B cell (primary cell): ENCODE results near the gene DHX8. TPM values are rescaled to one million over a fixed set of nuclear protein-coding genes. Genes with fewer than 3 reads are reported as not detected.
"Not testable (repeated sequence)": the region's sequence is repeated elsewhere in the genome, so short reads cannot be mapped to it uniquely, and the experiment has no call there.

ENCODE experiments used
- ATAC-seq: fragments of 200-7000 bp; cut with Tn5 transposase; one replicate; pipeline ENCODE4 v1.10.0; 2021; ENCODE audit warnings: low read depth, mild to moderate bottlenecking, moderate number of reproducible peaks, moderate library complexity
- CTCF ChIA-PET: fragments of 350-600 bp; sonication (Branson Sonifier 250); formaldehyde crosslinking; loops from one replicate; lab custom pipeline; 2021; ENCODE audit warnings: antibody characterized with exemption, inconsistent platforms; lab: Charles Lee
- POLR2A ChIA-PET: fragments of 350-600 bp; sonication (Branson Sonifier 250); formaldehyde crosslinking; loops from one replicate; lab custom pipeline; 2021; ENCODE audit warnings: antibody characterized with exemption; lab: Charles Lee
- DNase-seq: peaks from one replicate; pipeline ENCODE4 v3.0.0; 2013
- H2AFZ ChIP-seq: 2 replicates; pipeline ENCODE4 v1.6.1; 2012; ENCODE audit warnings: mild to moderate bottlenecking, low read depth, low read length; ENCODE audit not compliant: insufficient read depth, poor library complexity, severe bottlenecking
- H3K27ac ChIP-seq, 2 donors: 1 replicate in 1 of 2; 2 replicates in 1 of 2; pipeline ENCODE4 v1.5.1; 2012 to 2013; ENCODE audit warnings: low read length in 2 of 2, mild to moderate bottlenecking in 2 of 2, moderate library complexity in 1 of 2
- H3K27me3 ChIP-seq, 4 experiments: fragments of 200-600 bp in 1 of 4; sonication (generic) in 1 of 4; replicated peaks in 1 of 4; 1 replicate in 2 of 4; 2 replicates in 2 of 4; pipeline versions ENCODE4 v1.6.1 to v1.7.0; 2013 to 2016; ENCODE audit warnings: low read length in 3 of 4, mild to moderate bottlenecking in 2 of 4, mixed read lengths in 1 of 4, moderate library complexity in 1 of 4; ENCODE audit not compliant: insufficient read depth in 4 of 4, control insufficient read depth in 3 of 4; ENCODE audit errors: control extremely low read depth in 1 of 4
- H3K36me3 ChIP-seq, 2 experiments: replicated peaks in 1 of 2; 1 replicate in 1 of 2; 2 replicates in 1 of 2; pipeline versions ENCODE4 v1.6.1 to v1.7.1; 2013; ENCODE audit warnings: low read length in 1 of 2; ENCODE audit not compliant: insufficient read depth in 2 of 2, control insufficient read depth in 1 of 2; ENCODE audit errors: control extremely low read depth in 1 of 2, extremely low read depth in 1 of 2
- H3K4me1 ChIP-seq, 2 donors: fragments of 200-600 bp in 1 of 2; sonication (generic) in 1 of 2; 1 replicate in 1 of 2; 2 replicates in 1 of 2; pipeline versions ENCODE4 v1.5.1 to v1.6.1; 2013 to 2017; ENCODE audit warnings: low read length in 2 of 2; ENCODE audit not compliant: control insufficient read depth in 2 of 2, insufficient read depth in 2 of 2
- H3K4me2 ChIP-seq: replicated peaks from 2 replicates; pipeline ENCODE3; 2012; ENCODE audit warnings: mild to moderate bottlenecking, low read depth, low read length; ENCODE audit not compliant: poor library complexity, severe bottlenecking
- H3K4me3 ChIP-seq, 5 experiments: fragments of 200-600 bp in 1 of 5; sonication (generic) in 1 of 5; 1 replicate in 3 of 5; 2 replicates in 2 of 5; pipeline versions ENCODE4 v1.5.1 to v1.7.0; 2011 to 2016; ENCODE audit warnings: low read length in 4 of 5, mild to moderate bottlenecking in 4 of 5, low read depth in 2 of 5, control low read depth in 1 of 5, moderate library complexity in 1 of 5; ENCODE audit not compliant: insufficient read depth in 1 of 5; ENCODE audit errors: control extremely low read depth in 1 of 5, extremely low read depth in 1 of 5
- H3K79me2 ChIP-seq: fragments of 200-600 bp; sonication (generic); one replicate; pipeline ENCODE4 v1.6.0; 2016; ENCODE audit warnings: low read length; ENCODE audit not compliant: control insufficient read depth, insufficient read depth
- H3K9ac ChIP-seq: fragments of 200-600 bp; sonication (generic); 2 replicates; pipeline ENCODE4 v1.6.1; 2017; ENCODE audit warnings: mild to moderate bottlenecking, low read length, moderate library complexity
- H3K9me3 ChIP-seq, 3 donors: one replicate each; pipeline versions ENCODE4 v1.6.1 to v1.7.1; 2013; ENCODE audit warnings: low read length in 2 of 3; ENCODE audit not compliant: control insufficient read depth in 2 of 3, insufficient read depth in 1 of 3; ENCODE audit errors: control extremely low read depth in 1 of 3
- H4K20me1 ChIP-seq: 2 replicates; pipeline ENCODE4 v1.6.0; 2012; ENCODE audit warnings: mild to moderate bottlenecking, low read length; ENCODE audit not compliant: insufficient read depth, control insufficient read depth, poor library complexity, severe bottlenecking
- H3K27ac Mint-ChIP-seq: one replicate; pipeline ENCODE4 v1.8.0; 2021; ENCODE audit warnings: mixed read lengths
- H3K27me3 Mint-ChIP-seq: one replicate; pipeline ENCODE4 v1.8.0; 2021; ENCODE audit warnings: mixed read lengths
- H3K4me1 Mint-ChIP-seq: one replicate; pipeline ENCODE4 v1.8.0; 2021; ENCODE audit warnings: mixed read lengths
- H3K4me3 Mint-ChIP-seq: one replicate; pipeline ENCODE4 v1.8.0; 2021; ENCODE audit warnings: mixed read lengths
- H3K9me3 Mint-ChIP-seq: one replicate; pipeline ENCODE4 v1.8.0; 2022; ENCODE audit warnings: mixed read lengths; ENCODE audit not compliant: insufficient read depth
- CTCF ChIP-seq: fragments of 200-600 bp; IDR thresholded peaks from one replicate; pipeline ENCODE4 v1.8.0; 2022; ENCODE audit warnings: antibody characterized with exemption, mild to moderate bottlenecking
- EZH2 ChIP-seq: IDR thresholded peaks from 2 replicates; pipeline ENCODE4 v1.6.1; 2012; ENCODE audit warnings: borderline replicate concordance, low read depth, mild to moderate bottlenecking, moderate library complexity, low read length; ENCODE audit not compliant: insufficient read depth, poor library complexity, severe bottlenecking
- WGBS: methylation state at CpG from one replicate; pipeline ENCODE4 v1.1.5; 2013; ENCODE audit warnings: missing lambda C conversion rate; ENCODE audit not compliant: insufficient coverage; 5-methylcytosine and 5-hydroxymethylcytosine counted together
- intact Hi-C: fragments of 100-400 bp; cut with micrococcal nuclease; formaldehyde crosslinking; loops from one replicate; pipeline ENCODE4 v1.10.0; 2022
- polyA plus RNA-seq: library from polyadenylated mRNA; depleted of rRNA; stranded (reverse); fragments of >200 nt; gene quantifications from 2 replicates; pipeline ENCODE4 v1.2.3, GENCODE V29; 2012
- total RNA-seq, 2 donors: library from RNA; stranded (reverse); fragments of 120-200 nt in 1 of 2; gene quantifications; 1 replicate in 1 of 2; 2 replicates in 1 of 2; pipeline versions ENCODE4 v1.2.3 to v1.2.4, GENCODE V29; 2013 to 2022

Gene DHX8
- total and polyA plus RNA-seq, 2 donors (not counting 1 experiment from before 2014, with no cell fraction given) = 17.9 to 63.3 TPM

- Histone ChIP-seq H3K4me2 (no peak overlapping the region), H3K27me3 (no peaks in the 10 kb centered on the region), H3K79me2 (no peaks in the 10 kb centered on the region), H3K9ac (no peak overlapping the region), H3K36me3 (no peaks in the 10 kb centered on the region), H3K27ac (no peak overlapping the region), H4K20me1 (no peaks in the 10 kb centered on the region), H3K4me1 (no peaks in the 10 kb centered on the region), H3K4me3 (no peak overlapping the region), H2AFZ (no peak overlapping the region), H3K9me3 (no peaks in the 10 kb centered on the region)
- CTCF ChIA-PET = interaction anchor here (1.2 to 1.6 kb wide), 2 partner anchors 79 to 96 kb away, joined by 4 read pairs; no protein-coding TSS in a partner anchor
- TF ChIP-seq EZH2 (no peak), CTCF (no peak)
- no peaks in the 10 kb centered on the region for H3K4me1 Mint-ChIP-seq
- 40% methylated on average over 1 of the region's 2 CpGs for WGBS
- POLR2A ChIA-PET = no interaction called here
- ATAC-seq (no peak), DNase-seq (no peak)
- no peak overlapping the region for H3K27ac Mint-ChIP-seq
- no peak overlapping the region for H3K4me3 Mint-ChIP-seq
- intact Hi-C loops = no loop called here
- peaks cover 19% of the 10 kb centered on the region for H3K27me3 Mint-ChIP-seq
- no peaks in the 10 kb centered on the region for H3K9me3 Mint-ChIP-seq
Measured at GRCh38 chr17:43471585-43472160, 12.1 kb upstream of the DHX8 start.

- H2AFZ ChIP-seq = no peak overlapping the region
- H3K27ac ChIP-seq = no peak overlapping the region
- Mint-ChIP-seq H3K4me3 (no peak overlapping the region), H3K27ac (no peak overlapping the region), H3K27me3 (peaks cover 12% of the 10 kb centered on the region), H3K9me3 (no peaks in the 10 kb centered on the region), H3K4me1 (no peaks in the 10 kb centered on the region)
- no peak overlapping the region for H3K9ac ChIP-seq
- no peaks in the 10 kb centered on the region for H3K9me3 ChIP-seq
- WGBS = 96% methylated on average over 11 of the region's 11 CpGs
- no peak for ATAC-seq
- H3K4me1 ChIP-seq = no peaks in the 10 kb centered on the region
- H3K36me3 ChIP-seq = no peaks in the 10 kb centered on the region
- no peaks in the 10 kb centered on the region for H3K79me2 ChIP-seq
- TF ChIP-seq EZH2 (no peak), CTCF (no peak)
- ChIA-PET CTCF (no interaction called here), POLR2A (no interaction called here)
- H3K4me3 ChIP-seq = no peak overlapping the region
- DNase-seq = no peak
- no peaks in the 10 kb centered on the region for H4K20me1 ChIP-seq
- no peak overlapping the region for H3K4me2 ChIP-seq
- H3K27me3 ChIP-seq = no peaks in the 10 kb centered on the region
- intact Hi-C loops = no loop called here
Measured at GRCh38 chr17:43475494-43476089, 8.2 kb upstream of the DHX8 start.

GRCh38 chr17:43476306-43476705 lies 7.5 kb upstream of the DHX8 start:
- DNase-seq, H4K20me1 ChIP-seq, H3K4me2 ChIP-seq, CTCF ChIA-PET, H3K9me3 Mint-ChIP-seq, H3K4me1 ChIP-seq, H3K27ac ChIP-seq, ATAC-seq, H3K4me1 Mint-ChIP-seq, H3K27me3 ChIP-seq, intact Hi-C loops, H2AFZ ChIP-seq, H3K4me3 ChIP-seq, H3K27ac Mint-ChIP-seq, H3K79me2 ChIP-seq, H3K9me3 ChIP-seq, H3K9ac ChIP-seq, POLR2A ChIA-PET, H3K4me3 Mint-ChIP-seq, H3K36me3 ChIP-seq: not testable (repeated sequence)
- WGBS = 96% methylated on average over 8 of the region's 9 CpGs
- H3K27me3 Mint-ChIP-seq = peaks cover 12% of the 10 kb centered on the region
